ENCODE results near the gene GP5. TPM values are rescaled to one million over a fixed set of nuclear protein-coding genes. Genes with fewer than 3 reads are reported as not detected.

GP5 gene
- total RNA-seq, 1 experiment from 2014 or later = 0.15 TPM

DNA sequence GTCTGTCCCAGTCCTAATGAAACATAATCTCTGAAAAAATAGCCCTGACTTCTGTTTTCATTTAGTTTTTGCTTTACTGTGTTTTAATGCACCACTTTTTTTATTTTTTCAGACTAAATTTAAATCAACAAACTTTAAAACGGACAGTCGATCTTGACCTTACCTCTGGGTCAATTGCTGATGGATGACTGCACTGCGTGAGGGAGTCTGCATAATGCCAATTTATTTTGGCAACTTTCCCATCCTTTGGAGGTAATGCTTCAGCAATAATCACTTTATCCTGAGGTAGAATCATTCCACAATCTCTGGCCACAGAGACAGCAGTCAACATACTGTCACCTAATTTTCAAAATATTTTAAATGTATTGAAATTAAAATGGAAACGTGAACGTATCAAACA is 32.5 kb upstream of the GP5 start:
- intact Hi-C loops (cut with micrococcal nuclease) = no loop called here
- Histone ChIP-seq H4K20me1 (ENCODE audit: insufficient read depth) (no peaks in the 10 kb centered on the region), H3K9ac (ENCODE audit: low read length) (no peak overlapping the region), H2AFZ (ENCODE audit: low read depth, low read length, poor library complexity, severe bottlenecking) (no peak overlapping the region), H3K4me1 (ENCODE audit: control insufficient read depth in 1 of 2, insufficient read depth in 2 of 2, low read length in 2 of 2) (no peaks in the 10 kb centered on the region), H3K79me2 (ENCODE audit: insufficient read depth, low read length) (0 out of 2 replicates have a peak, but pooled peaks cover 4% of the 10 kb centered on the region), H3K27ac (ENCODE audit: low read depth, low read length) (no peak overlapping the region), H3K36me3 (ENCODE audit: control insufficient read depth in 1 of 2, insufficient read depth in 2 of 2, low read length in 2 of 2) (peaks cover 61 to 64% of the 10 kb centered on the region in 2 experiments), H3K4me2 (ENCODE audit: low read length) (no peak overlapping the region), H3K27me3 (ENCODE audit: insufficient read depth, low read length) (no peaks in the 10 kb centered on the region), H3K4me3 (replicated peaks in 1 of 2; ENCODE audit: low read depth in 1 of 2, low read length in 2 of 2) (no peak overlapping the region), H3K9me2 (ENCODE audit: insufficient read depth) (no peaks in the 10 kb centered on the region), H3K9me3 (ENCODE audit: control insufficient read depth in 1 of 2, insufficient read depth in 1 of 2, low read depth in 1 of 2, low read length in 2 of 2) (no peaks in the 10 kb centered on the region)
- DNase-seq (ENCODE audit: low read depth, low spot score) (no peak), ATAC-seq (no peak)
- TF ChIP-seq TCF7L2 (IDR thresholded peaks at IDR 0.05; ENCODE audit: borderline replicate concordance, extremely low read depth, insufficient read depth, insufficient read length) = no peak
- TF ChIP-seq, protein P1, sequence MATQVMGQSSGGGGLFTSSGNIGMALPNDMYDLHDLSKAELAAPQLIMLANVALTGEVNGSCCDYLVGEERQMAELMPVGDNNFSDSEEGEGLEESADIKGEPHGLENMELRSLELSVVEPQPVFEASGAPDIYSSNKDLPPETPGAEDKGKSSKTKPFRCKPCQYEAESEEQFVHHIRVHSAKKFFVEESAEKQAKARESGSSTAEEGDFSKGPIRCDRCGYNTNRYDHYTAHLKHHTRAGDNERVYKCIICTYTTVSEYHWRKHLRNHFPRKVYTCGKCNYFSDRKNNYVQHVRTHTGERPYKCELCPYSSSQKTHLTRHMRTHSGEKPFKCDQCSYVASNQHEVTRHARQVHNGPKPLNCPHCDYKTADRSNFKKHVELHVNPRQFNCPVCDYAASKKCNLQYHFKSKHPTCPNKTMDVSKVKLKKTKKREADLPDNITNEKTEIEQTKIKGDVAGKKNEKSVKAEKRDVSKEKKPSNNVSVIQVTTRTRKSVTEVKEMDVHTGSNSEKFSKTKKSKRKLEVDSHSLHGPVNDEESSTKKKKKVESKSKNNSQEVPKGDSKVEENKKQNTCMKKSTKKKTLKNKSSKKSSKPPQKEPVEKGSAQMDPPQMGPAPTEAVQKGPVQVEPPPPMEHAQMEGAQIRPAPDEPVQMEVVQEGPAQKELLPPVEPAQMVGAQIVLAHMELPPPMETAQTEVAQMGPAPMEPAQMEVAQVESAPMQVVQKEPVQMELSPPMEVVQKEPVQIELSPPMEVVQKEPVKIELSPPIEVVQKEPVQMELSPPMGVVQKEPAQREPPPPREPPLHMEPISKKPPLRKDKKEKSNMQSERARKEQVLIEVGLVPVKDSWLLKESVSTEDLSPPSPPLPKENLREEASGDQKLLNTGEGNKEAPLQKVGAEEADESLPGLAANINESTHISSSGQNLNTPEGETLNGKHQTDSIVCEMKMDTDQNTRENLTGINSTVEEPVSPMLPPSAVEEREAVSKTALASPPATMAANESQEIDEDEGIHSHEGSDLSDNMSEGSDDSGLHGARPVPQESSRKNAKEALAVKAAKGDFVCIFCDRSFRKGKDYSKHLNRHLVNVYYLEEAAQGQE (IDR thresholded peaks at IDR 0.05; ENCODE audit: low read depth) = no peak
- TF ChIP-seq EZH2 (IDR thresholded peaks at IDR 0.05) = no peak
- TF ChIP-seq, protein P2, sequence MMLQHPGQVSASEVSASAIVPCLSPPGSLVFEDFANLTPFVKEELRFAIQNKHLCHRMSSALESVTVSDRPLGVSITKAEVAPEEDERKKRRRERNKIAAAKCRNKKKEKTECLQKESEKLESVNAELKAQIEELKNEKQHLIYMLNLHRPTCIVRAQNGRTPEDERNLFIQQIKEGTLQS (IDR thresholded peaks at IDR 0.05) = no peak
- TF ChIP-seq EZH2phosphoT487 (IDR thresholded peaks at IDR 0.05; ENCODE audit: borderline replicate concordance) = no peak
- no peak for TF ChIP-seq EGR1 (IDR thresholded peaks at IDR 0.05; ENCODE audit: low read depth)
- TF ChIP-seq ZFX (IDR thresholded peaks at IDR 0.05) = no peak
- TF ChIP-seq ZNF274 (IDR thresholded peaks at IDR 0.05; ENCODE audit: low read depth, low read length) = no peak
- TF ChIP-seq, protein P3, sequence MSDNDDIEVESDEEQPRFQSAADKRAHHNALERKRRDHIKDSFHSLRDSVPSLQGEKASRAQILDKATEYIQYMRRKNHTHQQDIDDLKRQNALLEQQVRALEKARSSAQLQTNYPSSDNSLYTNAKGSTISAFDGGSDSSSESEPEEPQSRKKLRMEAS (IDR thresholded peaks at IDR 0.05) = no peak
- TF ChIP-seq FOSL1 (IDR thresholded peaks at IDR 0.05; ENCODE audit: low read depth) = no peak
- no peak for TF ChIP-seq POLR2A (IDR thresholded peaks at IDR 0.05; ENCODE audit: borderline replicate concordance, extremely low read depth, insufficient read depth, insufficient read length)
- TF ChIP-seq YY1 (IDR thresholded peaks at IDR 0.05; ENCODE audit: extremely low read depth, insufficient replicate concordance, low read depth, low read length) = no peak
- no peak for TF ChIP-seq SRF (IDR thresholded peaks at IDR 0.05; ENCODE audit: low read depth)
- no peak for TF ChIP-seq JUND (IDR thresholded peaks at IDR 0.05)
- TF ChIP-seq CEBPB (IDR thresholded peaks at IDR 0.05; ENCODE audit: low read depth) = no peak
- TF ChIP-seq, protein P4, sequence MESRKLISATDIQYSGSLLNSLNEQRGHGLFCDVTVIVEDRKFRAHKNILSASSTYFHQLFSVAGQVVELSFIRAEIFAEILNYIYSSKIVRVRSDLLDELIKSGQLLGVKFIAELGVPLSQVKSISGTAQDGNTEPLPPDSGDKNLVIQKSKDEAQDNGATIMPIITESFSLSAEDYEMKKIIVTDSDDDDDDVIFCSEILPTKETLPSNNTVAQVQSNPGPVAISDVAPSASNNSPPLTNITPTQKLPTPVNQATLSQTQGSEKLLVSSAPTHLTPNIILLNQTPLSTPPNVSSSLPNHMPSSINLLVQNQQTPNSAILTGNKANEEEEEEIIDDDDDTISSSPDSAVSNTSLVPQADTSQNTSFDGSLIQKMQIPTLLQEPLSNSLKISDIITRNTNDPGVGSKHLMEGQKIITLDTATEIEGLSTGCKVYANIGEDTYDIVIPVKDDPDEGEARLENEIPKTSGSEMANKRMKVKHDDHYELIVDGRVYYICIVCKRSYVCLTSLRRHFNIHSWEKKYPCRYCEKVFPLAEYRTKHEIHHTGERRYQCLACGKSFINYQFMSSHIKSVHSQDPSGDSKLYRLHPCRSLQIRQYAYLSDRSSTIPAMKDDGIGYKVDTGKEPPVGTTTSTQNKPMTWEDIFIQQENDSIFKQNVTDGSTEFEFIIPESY (IDR thresholded peaks at IDR 0.05; ENCODE audit: extremely low read depth, insufficient replicate concordance, low read length) = no peak
- TF ChIP-seq, protein P5, sequence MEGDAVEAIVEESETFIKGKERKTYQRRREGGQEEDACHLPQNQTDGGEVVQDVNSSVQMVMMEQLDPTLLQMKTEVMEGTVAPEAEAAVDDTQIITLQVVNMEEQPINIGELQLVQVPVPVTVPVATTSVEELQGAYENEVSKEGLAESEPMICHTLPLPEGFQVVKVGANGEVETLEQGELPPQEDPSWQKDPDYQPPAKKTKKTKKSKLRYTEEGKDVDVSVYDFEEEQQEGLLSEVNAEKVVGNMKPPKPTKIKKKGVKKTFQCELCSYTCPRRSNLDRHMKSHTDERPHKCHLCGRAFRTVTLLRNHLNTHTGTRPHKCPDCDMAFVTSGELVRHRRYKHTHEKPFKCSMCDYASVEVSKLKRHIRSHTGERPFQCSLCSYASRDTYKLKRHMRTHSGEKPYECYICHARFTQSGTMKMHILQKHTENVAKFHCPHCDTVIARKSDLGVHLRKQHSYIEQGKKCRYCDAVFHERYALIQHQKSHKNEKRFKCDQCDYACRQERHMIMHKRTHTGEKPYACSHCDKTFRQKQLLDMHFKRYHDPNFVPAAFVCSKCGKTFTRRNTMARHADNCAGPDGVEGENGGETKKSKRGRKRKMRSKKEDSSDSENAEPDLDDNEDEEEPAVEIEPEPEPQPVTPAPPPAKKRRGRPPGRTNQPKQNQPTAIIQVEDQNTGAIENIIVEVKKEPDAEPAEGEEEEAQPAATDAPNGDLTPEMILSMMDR (IDR thresholded peaks at IDR 0.05 in 2 of 3, conservative IDR thresholded peaks at IDR 0.05 in 1 of 3; ENCODE audit: borderline replicate concordance in 1 of 3, insufficient read depth in 1 of 3, low read depth in 2 of 3, low read length in 2 of 3) = no peak
- no peak for TF ChIP-seq CBX3 (IDR thresholded peaks at IDR 0.05; ENCODE audit: low read depth)
- no TSS peak for BruUV-seq (replicated peaks)
- POLR2A ChIA-PET = no interaction called here
- CTCF ChIA-PET = no interaction called here
- RAD21 ChIA-PET (ENCODE audit: low non-redundant PET in 1 of 2, low total read pairs in 2 of 2, uncharacterized antibody in 2 of 2, unreplicated experiment in 2 of 2) = no interaction called here
